Right lobe of liver (tissue), 4 donors: Measurements from ENCODE around the gene TBX2.

ENCODE experiments used
- CTCF ChIP-seq, 4 donors: fragments of 200-600 bp in 3 of 4; fragments of 450-650 bp in 1 of 4; IDR thresholded peaks; one replicate each; pipeline versions ENCODE4 v1.5.1 to v1.8.0; 2016 to 2022; ENCODE audit warnings: antibody characterized with exemption in 4 of 4, mild to moderate bottlenecking in 2 of 4
- POLR2A ChIP-seq: fragments of 450-650 bp; IDR thresholded peaks from one replicate; pipeline ENCODE4 v1.6.1; 2017; ENCODE audit warnings: antibody characterized with exemption, mild to moderate bottlenecking
- donor health status: DM: no; HTN: no; CAD: no.
- donor health status: DM: no; HTN: no; CAD: no.
- donor health status: DM: no; HTN: yes; CAD: no.

- TF ChIP-seq CTCF (IDR thresholded peaks at IDR 0.05) (no peak), POLR2A (no peak)
Measured at GRCh38 chr17:61364463-61364846, 35.2 kb upstream of the TBX2 start.
